HG03097 (cell line): ENCODE data around the gene APLF.
"Not testable (repeated sequence)": the region's sequence is repeated elsewhere in the genome, so short reads cannot be mapped to it uniquely, and the experiment has no call there.

Experiments
- ATAC-seq: cut with Tn5 transposase; IDR thresholded peaks from one replicate; pipeline ENCODE4 v1.9.1; 2021; ENCODE audit not compliant: unreplicated experiment, low FRiP score

The APLF gene

DNA sequence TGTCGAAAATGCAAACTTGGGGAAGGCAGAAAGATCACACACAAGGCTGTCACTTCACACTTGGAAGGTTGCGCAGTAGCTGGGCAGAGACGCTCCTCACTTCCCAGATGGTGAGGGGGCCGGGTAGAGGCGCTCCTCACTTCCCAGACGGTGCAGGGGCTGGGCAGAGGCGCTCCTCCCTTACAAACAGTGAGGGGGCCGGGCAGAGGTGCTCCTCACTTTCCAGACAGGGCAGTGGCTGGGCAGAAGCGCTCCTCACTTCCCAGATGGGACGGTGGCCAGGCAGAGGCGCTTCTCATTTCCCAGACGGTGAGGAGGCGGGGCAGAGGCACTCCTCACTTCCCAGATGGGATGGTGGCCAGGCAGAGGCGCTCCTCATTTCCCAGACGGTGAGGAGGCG lies 59.6 kb downstream of the APLF start:
- not testable (repeated sequence) for ATAC-seq

- not testable (repeated sequence) for ATAC-seq
These were observed 60.1 kb downstream of the APLF start for GRCh38 chr2:68527343-68528081.

DNA sequence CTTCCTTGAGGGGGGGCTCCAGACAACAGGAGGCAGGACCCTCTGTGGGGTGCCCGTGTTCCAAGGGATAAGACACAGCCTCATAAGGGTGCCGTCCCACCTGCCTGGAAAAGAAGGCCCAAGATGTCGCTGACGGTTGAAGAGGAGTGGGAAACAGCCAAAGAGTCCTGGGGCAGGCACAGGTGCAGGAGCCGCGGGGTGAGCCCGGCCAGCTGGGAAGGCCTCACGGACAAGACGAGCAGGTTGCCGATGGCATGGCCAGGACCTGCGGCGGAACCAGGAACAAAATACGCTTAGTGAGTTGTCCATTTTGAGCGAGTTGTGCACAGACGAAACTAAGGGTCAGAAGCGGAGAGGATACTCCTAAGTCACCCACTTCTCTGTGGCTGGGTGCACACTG lies 61.8 kb downstream of the APLF start:
- ATAC-seq = not testable (repeated sequence)

GRCh38 chr2:68529651-68530050 lies 62.3 kb downstream of the APLF start:
- not testable (repeated sequence) for ATAC-seq

DNA sequence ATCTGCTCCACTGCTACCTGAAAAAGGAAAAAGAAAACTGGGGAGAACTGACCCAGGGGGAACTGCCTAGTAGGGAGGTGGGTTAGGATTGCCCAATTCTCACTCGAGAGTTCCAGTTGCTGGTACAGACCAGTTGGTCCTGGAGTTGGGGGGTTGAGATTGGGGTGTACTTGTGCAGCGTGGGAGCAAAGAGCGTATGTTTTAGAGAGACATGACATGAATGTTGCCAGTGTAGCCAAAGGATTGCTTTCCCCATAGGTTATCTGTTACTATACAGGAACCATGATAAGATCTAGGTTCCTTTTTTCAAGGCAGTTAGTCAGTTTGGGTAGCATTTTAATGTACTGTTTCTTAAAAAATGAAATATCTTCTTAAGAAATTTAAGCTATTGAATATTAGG lies 68.6 kb downstream of the APLF start:
- ATAC-seq = no peak

- no peak for ATAC-seq
These were observed 69.6 kb downstream of the APLF start for GRCh38 chr2:68537011-68537410.

- no peak for ATAC-seq
These were observed 70.4 kb downstream of the APLF start for GRCh38 chr2:68537809-68538208.

DNA sequence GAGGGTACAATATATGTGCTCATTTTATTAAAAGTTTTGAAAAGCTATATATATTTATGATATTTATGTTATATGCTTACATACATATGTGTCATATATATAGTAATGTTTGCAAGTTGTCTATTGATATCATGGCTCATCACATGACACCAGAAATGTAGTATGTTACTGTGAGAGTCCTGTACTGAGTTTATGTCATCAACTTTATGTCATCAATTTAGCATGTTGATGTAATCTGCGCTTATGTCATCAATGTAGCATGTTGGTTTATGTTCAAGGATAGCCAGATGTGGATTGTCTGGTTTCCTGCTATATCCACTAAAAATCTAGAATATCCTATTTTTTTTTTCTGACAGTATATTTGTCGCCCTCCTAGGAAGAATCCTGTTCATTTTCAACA lies 77.4 kb downstream of the APLF start:
- no peak for ATAC-seq

DNA sequence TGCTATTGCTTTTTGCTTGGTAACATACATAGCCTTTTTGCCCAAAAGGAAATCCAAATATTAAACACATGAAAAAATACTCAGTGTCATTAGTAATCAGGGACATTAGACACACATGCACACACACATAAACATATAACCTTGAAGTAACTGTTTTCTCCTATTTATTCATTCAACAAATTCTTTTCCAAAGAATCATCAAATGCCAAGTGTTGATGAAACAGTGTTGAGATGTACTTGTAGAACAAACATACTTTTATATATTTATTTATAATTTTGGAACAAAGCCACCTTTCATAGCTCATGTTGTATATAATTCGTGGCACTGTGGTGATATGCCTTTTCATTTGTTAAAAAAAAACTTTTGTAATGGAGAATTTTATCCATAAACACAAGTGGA lies 81.0 kb downstream of the APLF start:
- no peak for ATAC-seq

GRCh38 chr2:68553098-68553497 lies 85.7 kb downstream of the APLF start:
- ATAC-seq = no peak

DNA sequence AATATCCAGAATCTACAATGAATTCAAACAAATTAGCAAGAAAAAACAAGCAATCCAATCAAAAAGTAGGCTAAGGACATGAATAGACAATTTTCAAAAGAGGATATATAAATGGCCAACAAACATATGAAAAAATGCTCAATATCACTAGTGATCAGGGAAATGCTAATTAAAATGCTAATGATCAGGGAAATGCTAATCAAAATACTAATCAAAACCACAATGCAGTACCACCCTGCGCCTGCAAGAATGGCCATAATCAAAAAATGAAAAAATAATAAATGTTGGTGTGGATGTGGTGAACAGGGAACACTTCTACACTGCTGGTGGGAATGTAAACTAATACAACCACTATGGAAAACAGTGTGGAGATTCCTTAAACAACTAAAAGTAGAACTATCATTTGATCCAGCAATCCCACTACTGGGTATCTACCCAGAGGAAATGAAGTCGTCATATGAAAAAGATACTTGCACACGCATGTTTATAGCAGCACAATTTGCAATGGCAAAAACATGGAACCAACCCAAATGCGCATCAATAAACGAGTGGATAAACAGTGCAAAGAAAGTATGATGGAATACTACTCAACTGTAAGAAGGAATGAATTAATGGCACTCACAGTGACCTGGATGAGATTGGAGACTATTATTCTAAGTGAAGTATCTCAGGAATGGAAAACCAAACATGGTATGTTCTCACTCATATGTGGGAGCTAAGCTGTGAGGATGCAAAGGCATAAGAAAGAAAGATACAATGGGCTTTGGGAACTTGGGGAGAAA lies 88.2 kb downstream of the APLF start:
- not testable (repeated sequence) for ATAC-seq

GRCh38 chr2:68556381-68556780 lies 89.0 kb downstream of the APLF start:
- no peak for ATAC-seq

DNA sequence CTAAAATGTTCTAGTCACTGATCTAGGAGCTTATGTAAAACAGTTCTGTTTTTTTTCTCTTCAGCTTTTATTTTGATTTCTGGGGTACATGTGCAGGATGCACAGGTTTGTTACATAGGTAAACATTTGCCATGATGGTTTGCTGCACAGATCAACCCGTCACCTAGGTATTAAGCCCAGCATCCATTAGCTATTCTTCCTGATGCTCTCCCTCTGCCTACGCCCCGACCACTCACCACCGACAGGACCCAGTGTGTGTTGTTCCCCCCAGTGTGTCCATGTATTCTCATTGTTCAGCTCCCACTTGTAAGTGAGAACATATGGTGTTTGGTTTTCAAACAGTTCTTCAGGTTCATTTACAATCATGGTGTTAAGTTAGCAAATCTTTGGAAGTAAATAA lies 91.2 kb downstream of the APLF start:
- no peak for ATAC-seq

DNA sequence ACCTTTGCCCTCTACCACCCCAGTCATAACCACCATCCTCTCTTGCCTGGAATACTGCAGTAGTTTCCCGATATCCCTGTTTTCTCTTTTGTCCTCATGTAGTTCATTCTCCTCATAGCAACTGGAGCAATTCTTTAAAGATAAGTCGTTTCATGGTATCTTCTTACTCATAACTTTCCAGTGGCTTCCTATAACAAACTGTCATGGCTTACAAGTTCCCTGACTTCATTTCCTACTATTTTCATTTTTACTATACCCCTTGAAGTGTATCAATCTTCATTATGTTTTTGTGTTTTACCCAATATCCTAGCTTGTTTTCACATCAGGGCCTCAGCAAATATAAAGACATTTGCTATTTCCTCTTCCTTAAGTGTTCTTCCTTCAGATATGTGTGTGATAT lies 92.3 kb downstream of the APLF start:
- ATAC-seq = no peak

- no peak for ATAC-seq
These were observed 93.2 kb downstream of the APLF start for GRCh38 chr2:68560545-68560944.

- no peak for ATAC-seq
These were observed 94.0 kb downstream of the APLF start for GRCh38 chr2:68561372-68561771.

DNA sequence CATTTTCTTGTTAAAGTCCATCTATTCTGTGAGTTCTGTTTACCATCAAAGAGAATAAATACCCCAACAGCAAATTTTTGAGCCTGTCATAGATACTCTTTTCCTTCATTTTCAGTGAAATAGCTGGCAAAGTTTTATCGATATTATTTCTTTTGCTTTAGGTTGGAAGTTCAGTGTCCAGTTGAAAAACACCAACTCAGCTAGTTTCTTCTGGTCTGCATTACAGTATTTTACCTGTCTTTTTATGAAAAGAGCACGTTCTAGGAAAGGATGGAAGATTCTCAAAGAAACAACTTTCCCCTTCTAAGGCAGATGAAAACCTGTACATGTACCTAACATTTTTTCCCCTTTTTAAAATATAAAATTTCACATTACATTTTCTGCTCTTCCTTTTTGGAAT lies 95.5 kb downstream of the APLF start:
- ATAC-seq = no peak

DNA sequence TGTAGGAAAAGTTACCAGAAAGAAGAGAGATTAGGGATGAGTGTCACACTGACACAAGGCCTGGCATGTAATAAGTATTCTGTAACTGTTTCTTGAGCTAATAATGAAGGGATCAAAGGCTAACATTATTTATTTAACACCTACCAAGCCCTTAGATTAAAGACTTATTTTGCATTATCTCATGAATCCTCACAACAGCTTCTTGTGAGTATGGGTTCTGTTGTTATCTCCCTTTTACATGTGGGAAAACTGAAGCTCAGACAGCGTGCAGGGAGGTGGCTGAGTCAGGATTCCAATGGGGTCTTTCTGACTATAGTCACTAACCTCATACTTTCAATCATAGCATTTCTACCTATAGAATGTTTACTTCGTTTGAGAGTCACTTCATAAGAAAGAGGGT lies 97.0 kb downstream of the APLF start:
- no peak for ATAC-seq

DNA sequence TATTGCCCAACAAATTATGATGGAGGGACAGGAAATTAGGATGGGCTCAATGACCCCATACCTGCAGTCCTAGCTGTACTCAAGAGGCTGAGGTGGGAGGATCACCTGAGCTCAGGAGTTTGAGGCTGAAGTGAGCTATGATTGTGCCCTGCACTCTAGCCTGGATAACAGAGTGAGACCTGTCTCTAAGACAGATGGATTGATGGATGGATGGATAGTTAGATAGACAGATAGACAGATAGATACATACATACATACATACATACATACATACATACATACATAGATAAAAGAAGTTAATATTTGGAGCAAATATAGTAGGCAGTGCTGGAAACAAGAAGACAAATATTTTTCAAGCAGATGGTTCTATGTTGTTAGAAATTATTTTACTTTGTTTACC lies 97.9 kb downstream of the APLF start:
- ATAC-seq = no peak

- no peak for ATAC-seq
These were observed 98.5 kb downstream of the APLF start for GRCh38 chr2:68565858-68566257.

- ATAC-seq = no peak
These were observed 99.0 kb downstream of the APLF start for GRCh38 chr2:68566362-68566761.

DNA sequence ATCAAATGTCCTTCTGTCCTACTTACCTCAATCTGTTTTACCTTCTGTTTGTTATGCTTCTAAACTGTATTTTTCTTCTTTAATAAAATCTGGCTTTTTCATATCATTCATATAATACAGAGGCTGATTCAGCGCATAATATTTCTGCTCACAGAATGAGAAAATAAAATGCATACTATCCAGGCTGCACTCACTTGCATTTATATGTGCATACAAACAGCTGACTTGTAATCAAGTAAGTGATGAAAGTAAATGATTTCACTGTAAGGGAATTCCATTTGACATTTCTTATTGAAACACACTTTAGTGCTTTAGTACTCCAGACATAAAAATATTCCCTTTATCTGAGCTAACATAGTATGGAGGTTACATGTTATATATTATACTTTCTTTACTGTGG lies 100.7 kb downstream of the APLF start:
- no peak for ATAC-seq
